HG02938 (cell line): Measurements from ENCODE around the gene INSYN2A.

Experiments used
- ATAC-seq: cut with Tn5 transposase; IDR thresholded peaks from one replicate; pipeline ENCODE4 v1.9.1; 2021; ENCODE audit warnings: mild to moderate bottlenecking, moderate library complexity; ENCODE audit not compliant: unreplicated experiment

The INSYN2A gene

GRCh38 chr10:127195571-127196281 lies 665 bp downstream of the INSYN2A start:
- no peak for ATAC-seq

- no peak for ATAC-seq
Observed at GRCh38 chr10:127195041-127195506, 1.3 kb downstream of the INSYN2A start.

- no peak for ATAC-seq
Observed at GRCh38 chr10:127194599-127194998, 1.8 kb downstream of the INSYN2A start.

- ATAC-seq: no peak
Observed at GRCh38 chr10:127194111-127194510, 2.3 kb downstream of the INSYN2A start.

GRCh38 chr10:127193125-127193524 lies 3.3 kb downstream of the INSYN2A start:
- no peak for ATAC-seq

- no peak for ATAC-seq
Observed at GRCh38 chr10:127190427-127190826, 6.0 kb downstream of the INSYN2A start.

GRCh38 chr10:127189226-127189625 lies 7.2 kb downstream of the INSYN2A start:
- no peak for ATAC-seq

GRCh38 chr10:127186813-127187212 lies 9.6 kb downstream of the INSYN2A start:
- ATAC-seq: no peak

GRCh38 chr10:127184582-127184981 lies 11.8 kb downstream of the INSYN2A start:
- no peak for ATAC-seq

GRCh38 chr10:127182161-127182560 lies 14.2 kb downstream of the INSYN2A start:
- no peak for ATAC-seq

GRCh38 chr10:127179612-127180250 lies 16.7 kb downstream of the INSYN2A start:
- ATAC-seq: no peak

GRCh38 chr10:127176649-127177048 lies 19.7 kb downstream of the INSYN2A start:
- ATAC-seq: no peak

GRCh38 chr10:127175357-127176110 lies 20.9 kb downstream of the INSYN2A start:
- no peak for ATAC-seq

GRCh38 chr10:127174866-127175265 lies 21.5 kb downstream of the INSYN2A start:
- no peak for ATAC-seq

- no peak for ATAC-seq
Observed at GRCh38 chr10:127168261-127168660, 28.1 kb downstream of the INSYN2A start.

GRCh38 chr10:127162841-127163240 lies 33.5 kb downstream of the INSYN2A start:
- ATAC-seq: no peak

- no peak for ATAC-seq
Observed at GRCh38 chr10:127161482-127161881, 34.9 kb downstream of the INSYN2A start.

GRCh38 chr10:127159648-127160245 lies 36.6 kb downstream of the INSYN2A start:
- no peak for ATAC-seq

- ATAC-seq: no peak
Observed at GRCh38 chr10:127158662-127159061, 37.7 kb downstream of the INSYN2A start.

- ATAC-seq: no peak
Observed at GRCh38 chr10:127157506-127158200, 38.7 kb downstream of the INSYN2A start.

GRCh38 chr10:127157089-127157488 lies 39.3 kb downstream of the INSYN2A start:
- no peak for ATAC-seq
